CD4-positive, alpha-beta T cell treated with Interleukin-15 for 1 hour (primary cell): ENCODE measurements around the gene GLT8D1.
"Not testable (repeated sequence)": the region's sequence is repeated elsewhere in the genome, so short reads cannot be mapped to it uniquely, and the experiment has no call there.

ENCODE experiments used
- DNase-seq: peaks from one replicate; pipeline ENCODE4 v3.0.0-alpha.2; 2020

Gene GLT8D1

GRCh38 chr3:52678265-52679198 lies 27.1 kb downstream of the GLT8D1 start:
- DNase-seq: no peak

DNA sequence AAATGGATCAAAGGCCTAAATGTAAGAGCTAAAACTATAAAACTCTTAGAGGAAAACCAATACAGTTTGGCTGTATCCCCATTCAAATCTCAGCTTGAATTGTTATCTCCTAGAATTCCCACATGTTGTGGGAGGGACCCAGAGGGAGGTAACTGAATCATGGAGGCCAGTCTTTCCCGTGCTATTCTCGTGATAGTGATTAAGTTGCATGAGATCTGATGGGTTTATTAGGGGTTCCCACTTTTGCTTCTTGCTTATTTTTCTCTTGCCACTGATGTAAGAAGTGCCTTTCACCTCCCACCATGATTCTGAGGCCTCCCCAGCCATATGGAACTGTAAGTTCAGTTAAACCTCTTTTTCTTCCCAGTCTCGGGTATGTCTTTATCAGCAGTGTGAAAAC lies 29.4 kb downstream of the GLT8D1 start:
- DNase-seq: not testable (repeated sequence)

GRCh38 chr3:52671676-52672075 lies 33.9 kb downstream of the GLT8D1 start:
- no peak for DNase-seq

DNA sequence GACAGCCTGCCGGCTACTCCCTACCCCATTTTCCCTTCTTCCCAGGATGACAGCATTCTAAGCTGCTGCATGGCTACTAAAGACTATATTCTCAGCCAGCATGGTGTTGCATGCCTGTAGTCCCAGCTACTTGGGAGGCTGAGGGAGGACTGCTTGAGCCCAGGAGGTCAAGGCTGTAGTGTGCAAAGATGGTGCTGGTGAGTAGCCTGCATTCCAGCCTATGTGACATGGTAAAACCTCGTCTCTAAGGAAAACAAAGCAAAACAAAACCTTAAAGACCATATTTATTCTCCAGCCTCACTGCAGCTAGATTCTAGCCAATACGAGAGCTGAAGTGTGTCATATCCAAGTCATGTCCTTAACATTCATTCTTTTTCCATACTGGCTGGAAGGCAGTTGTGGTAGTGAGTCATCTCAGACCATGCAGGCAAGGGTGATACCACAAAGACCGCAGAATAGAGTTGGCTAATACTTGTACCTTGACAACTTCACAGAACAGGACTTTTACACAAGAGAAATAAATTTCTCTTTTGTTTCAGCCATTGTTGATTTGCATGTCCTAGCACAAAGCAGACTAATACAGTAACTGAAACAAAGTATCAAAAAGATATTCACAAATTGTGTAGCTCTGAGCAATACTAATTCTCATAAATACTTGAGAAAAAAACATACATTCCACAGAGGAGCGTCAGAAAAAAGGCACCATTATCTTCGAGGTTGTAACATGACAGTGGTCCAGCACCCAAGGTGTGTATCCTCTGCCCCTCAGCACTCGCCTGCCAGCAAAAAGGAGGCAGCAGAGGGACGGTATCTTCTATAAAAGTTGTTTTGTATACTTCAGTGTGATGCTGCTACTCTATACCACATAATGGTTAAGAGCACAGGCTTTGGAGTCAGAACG lies 34.7 kb downstream of the GLT8D1 start:
- peak; percentile 29 for DNase-seq

- no peak for DNase-seq
These were observed 42.5 kb downstream of the GLT8D1 start for GRCh38 chr3:52663098-52663497.

DNA sequence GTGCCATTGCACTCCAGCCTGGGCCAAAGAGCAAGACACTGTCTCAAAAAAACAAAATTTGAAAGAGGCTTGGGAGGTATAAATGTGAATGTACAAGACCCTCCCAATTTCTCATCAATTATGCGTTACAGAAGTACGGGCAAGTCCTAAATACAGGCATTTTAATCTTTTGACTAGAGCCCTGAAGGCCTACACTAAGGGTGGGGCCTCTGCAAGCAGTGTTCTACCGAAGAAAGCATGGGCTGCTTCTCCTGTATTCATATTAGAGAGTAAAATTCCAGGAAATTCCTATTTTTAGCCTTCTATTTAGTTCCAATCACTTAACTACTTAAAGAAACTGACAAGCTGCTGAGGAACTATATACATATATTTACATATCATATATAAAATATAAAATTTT lies 45.5 kb downstream of the GLT8D1 start:
- DNase-seq: no peak

DNA sequence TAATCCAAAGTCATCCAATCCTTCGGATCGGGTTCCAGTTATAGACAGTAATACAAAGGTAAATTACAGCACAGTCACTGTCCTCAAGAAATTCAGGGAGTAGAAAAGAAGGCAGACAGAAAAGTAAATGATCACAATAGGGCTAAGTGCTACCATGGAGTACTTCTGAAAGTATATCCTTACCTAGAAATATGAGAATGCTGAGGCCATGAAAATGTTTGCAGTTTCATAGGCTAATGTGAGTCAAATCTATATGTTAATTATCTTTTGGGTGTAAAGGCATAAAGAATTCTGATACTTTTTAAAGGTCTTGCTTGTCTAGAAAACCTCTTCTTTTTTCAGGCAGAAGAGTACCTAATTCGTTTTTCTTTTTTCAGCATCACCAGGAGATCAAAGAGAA lies 49.7 kb downstream of the GLT8D1 start:
- DNase-seq: no peak

- DNase-seq: no peak
These were observed 54.0 kb downstream of the GLT8D1 start for GRCh38 chr3:52651592-52651991.

- DNase-seq: no peak
These were observed 55.2 kb downstream of the GLT8D1 start for GRCh38 chr3:52650439-52650838.

DNA sequence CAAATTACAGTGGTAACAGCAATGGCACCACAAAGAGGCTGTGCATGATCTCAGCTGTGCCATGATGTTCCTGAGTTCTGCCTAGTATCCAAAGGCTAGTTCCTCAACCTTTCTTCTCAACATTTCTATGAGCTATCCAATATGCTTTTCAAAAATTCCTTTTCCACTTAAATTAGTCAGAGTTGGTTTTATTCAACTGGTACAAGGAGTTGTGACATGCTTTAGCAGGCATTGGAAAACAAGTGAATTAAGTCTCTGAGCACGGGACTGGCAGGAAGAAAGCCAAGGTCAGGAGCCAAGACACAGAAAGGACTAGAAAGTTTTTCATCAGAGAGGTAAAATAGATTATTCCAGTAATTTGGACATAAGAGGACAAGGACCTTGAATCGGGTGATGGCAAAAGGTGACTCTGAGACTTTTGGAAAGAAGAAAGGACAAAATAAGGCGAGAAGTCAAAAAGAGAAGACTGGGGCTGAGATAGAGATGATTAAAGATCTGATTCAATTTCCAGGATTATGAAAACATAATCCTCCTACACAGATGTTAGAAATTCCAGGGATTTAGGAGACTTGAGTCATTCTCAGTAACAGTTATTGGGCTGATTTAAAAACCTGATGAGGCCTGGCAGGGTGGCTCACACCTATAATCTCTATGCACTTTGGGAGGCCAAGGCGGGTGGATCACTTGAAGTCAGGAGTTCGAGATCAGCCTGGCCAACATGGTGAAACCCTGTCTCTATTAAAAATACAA lies 56.0 kb downstream of the GLT8D1 start:
- DNase-seq: no peak

- DNase-seq: no peak
These were observed 60.0 kb downstream of the GLT8D1 start for GRCh38 chr3:52645549-52645948.
